Measurements from ENCODE around the gene TSC22D4. TPM values are rescaled to one million over a fixed set of nuclear protein-coding genes. Genes with fewer than 3 reads are reported as not detected.

Gene TSC22D4
- total RNA-seq, 2 experiments from 2014 or later: 38.5 to 75.4 TPM

DNA sequence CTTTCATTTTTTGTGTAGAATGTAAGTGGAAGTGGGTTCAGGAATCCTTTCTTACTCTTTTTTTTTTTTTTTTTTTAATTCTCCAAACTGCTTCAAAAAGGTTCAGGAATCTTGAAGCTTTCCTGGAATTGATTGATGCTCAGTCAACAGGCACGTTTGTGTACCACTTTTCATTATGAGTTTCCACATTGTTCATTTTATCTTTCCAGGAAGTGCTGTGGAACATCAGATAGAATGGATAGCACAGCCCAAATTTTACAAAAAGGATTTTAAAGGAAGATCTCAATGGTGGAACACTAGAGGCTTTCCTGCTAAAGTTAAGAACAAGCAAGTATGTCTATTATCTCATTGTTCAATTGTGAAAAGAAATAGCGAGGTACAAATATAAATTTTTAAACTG lies 40.8 kb downstream of the TSC22D4 start:
- Histone ChIP-seq H3K27ac (ENCODE audit: low read depth, low read length, poor library complexity, severe bottlenecking) (no peak overlapping the region), H3K36me3 (ENCODE audit: insufficient read depth, low read length) (peaks cover 40% of the 10 kb centered on the region), H3K4me2 (ENCODE audit: low read length) (no peak overlapping the region), H4K20me1 (ENCODE audit: insufficient read depth, low read length) (no peaks in the 10 kb centered on the region), H2AFZ (ENCODE audit: low read length) (no peak overlapping the region), H3K9me3 (ENCODE audit: low read length) (no peaks in the 10 kb centered on the region), H3K4me3 (ENCODE audit: low read depth, low read length, poor library complexity, severe bottlenecking) (no peak overlapping the region), H3K9me2 (ENCODE audit: insufficient read depth, low read length) (no peaks in the 10 kb centered on the region), H3K4me1 (ENCODE audit: insufficient read depth, low read length, poor library complexity, severe bottlenecking) (peaks cover 27% of the 10 kb centered on the region), H3K79me2 (ENCODE audit: insufficient read depth, low read depth, low read length) (peaks cover 16% of the 10 kb centered on the region; the same call in 1 of the 2 replicates)
- TF ChIP-seq, protein P1, sequence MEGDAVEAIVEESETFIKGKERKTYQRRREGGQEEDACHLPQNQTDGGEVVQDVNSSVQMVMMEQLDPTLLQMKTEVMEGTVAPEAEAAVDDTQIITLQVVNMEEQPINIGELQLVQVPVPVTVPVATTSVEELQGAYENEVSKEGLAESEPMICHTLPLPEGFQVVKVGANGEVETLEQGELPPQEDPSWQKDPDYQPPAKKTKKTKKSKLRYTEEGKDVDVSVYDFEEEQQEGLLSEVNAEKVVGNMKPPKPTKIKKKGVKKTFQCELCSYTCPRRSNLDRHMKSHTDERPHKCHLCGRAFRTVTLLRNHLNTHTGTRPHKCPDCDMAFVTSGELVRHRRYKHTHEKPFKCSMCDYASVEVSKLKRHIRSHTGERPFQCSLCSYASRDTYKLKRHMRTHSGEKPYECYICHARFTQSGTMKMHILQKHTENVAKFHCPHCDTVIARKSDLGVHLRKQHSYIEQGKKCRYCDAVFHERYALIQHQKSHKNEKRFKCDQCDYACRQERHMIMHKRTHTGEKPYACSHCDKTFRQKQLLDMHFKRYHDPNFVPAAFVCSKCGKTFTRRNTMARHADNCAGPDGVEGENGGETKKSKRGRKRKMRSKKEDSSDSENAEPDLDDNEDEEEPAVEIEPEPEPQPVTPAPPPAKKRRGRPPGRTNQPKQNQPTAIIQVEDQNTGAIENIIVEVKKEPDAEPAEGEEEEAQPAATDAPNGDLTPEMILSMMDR (conservative IDR thresholded peaks at IDR 0.05; ENCODE audit: low read length): no peak
- no peak for TF ChIP-seq EZH2phosphoT487 (IDR thresholded peaks at IDR 0.05; ENCODE audit: borderline replicate concordance, low read depth, low read length)
- intact Hi-C loops (cut with micrococcal nuclease; ENCODE audit: unreplicated experiment): no loop called here
- no peak for DNase-seq (ENCODE audit: low spot score)
- BruUV-seq (replicated peaks): TSS peak; percentile 37
- POLR2A ChIA-PET: interaction anchor here (0.6 to 1.3 kb wide), 2 partner anchors 9 to 62 kb away, joined by 6 to 7 read pairs; partner anchors contain the start of gene ZCWPW1
- CTCF ChIA-PET (ENCODE audit: unreplicated experiment): no interaction called here

- CTCF ChIA-PET (ENCODE audit: unreplicated experiment): interaction anchor here (0.6 to 0.7 kb wide), 2 partner anchors 40 to 149 kb away, joined by 3 read pairs; no protein-coding TSS in a partner anchor
- Histone ChIP-seq H3K4me2 (ENCODE audit: low read length) (peak overlapping the region; percentile 56), H3K4me3 (ENCODE audit: low read depth, low read length, poor library complexity, severe bottlenecking) (peak overlapping the region; percentile 90), H3K9me3 (ENCODE audit: low read length) (no peaks in the 10 kb centered on the region), H4K20me1 (ENCODE audit: insufficient read depth, low read length) (no peaks in the 10 kb centered on the region), H3K4me1 (ENCODE audit: insufficient read depth, low read length, poor library complexity, severe bottlenecking) (peaks cover 34% of the 10 kb centered on the region), H3K36me3 (ENCODE audit: insufficient read depth, low read length) (peaks cover 47% of the 10 kb centered on the region), H3K27ac (ENCODE audit: low read depth, low read length, poor library complexity, severe bottlenecking) (peak overlapping the region; percentile 84), H2AFZ (ENCODE audit: low read length) (no peak overlapping the region; the same call in 1 of the 2 replicates), H3K9me2 (ENCODE audit: insufficient read depth, low read length) (no peaks in the 10 kb centered on the region), H3K79me2 (ENCODE audit: insufficient read depth, low read depth, low read length) (peaks cover 21% of the 10 kb centered on the region; the same call in 1 of the 2 replicates)
- no TSS peak for BruUV-seq (replicated peaks)
- POLR2A ChIA-PET: interaction anchor here (0.6 to 1.5 kb wide), 8 partner anchors 8 to 1998 kb away, joined by 3 to 7 read pairs (median 6); partner anchors contain the start of gene ZCWPW1
- TF ChIP-seq, protein P1 (conservative IDR thresholded peaks at IDR 0.05; ENCODE audit: low read length): no peak
- TF ChIP-seq EZH2phosphoT487 (IDR thresholded peaks at IDR 0.05; ENCODE audit: borderline replicate concordance, low read depth, low read length): no peak
- intact Hi-C loops (cut with micrococcal nuclease; ENCODE audit: unreplicated experiment): loop anchor here (2.0 kb wide), 1 partner anchor 237 kb away; no protein-coding TSS in a partner anchor
- DNase-seq (ENCODE audit: low spot score): no peak
Observed at GRCh38 chr7:100437150-100438100, 41.6 kb downstream of the TSC22D4 start.

Data from OCI-LY7 (cell line).